GM18505 (cell line): Measurements from ENCODE around the gene AMY1B.
"Not testable (repeated sequence)": the region's sequence is repeated elsewhere in the genome, so short reads cannot be mapped to it uniquely, and the experiment has no call there.

Experiments
- ATAC-seq: cut with Tn5 transposase; IDR thresholded peaks from one replicate; pipeline ENCODE4 v1.9.1; 2021; ENCODE audit not compliant: unreplicated experiment

Gene AMY1B

DNA sequence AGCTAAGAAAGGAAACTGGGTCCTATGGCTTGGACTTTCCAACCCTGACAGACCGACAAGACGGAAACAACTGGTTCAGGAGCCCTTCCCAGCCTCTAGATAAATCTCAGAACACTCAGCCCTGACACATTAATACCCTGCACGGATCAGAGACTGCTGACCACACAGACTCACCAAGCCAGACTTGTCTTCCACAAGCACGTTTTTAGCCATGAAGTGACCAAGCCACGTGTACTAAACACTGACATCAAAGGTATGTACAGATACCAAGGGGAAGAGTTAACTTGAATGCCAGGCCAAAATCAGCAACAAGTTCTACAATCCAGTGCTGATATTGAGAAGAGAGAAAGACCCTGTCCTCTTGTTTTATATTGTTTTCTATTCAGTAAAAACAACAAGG lies at the start of gene AMY1B:
TSS of gene AMY1B (minus strand) at position 101 of the 400 bp plus-strand sequence. CDS start 571 bp downstream, outside the sequence.
- ATAC-seq, result not testable (repeated sequence)

DNA sequence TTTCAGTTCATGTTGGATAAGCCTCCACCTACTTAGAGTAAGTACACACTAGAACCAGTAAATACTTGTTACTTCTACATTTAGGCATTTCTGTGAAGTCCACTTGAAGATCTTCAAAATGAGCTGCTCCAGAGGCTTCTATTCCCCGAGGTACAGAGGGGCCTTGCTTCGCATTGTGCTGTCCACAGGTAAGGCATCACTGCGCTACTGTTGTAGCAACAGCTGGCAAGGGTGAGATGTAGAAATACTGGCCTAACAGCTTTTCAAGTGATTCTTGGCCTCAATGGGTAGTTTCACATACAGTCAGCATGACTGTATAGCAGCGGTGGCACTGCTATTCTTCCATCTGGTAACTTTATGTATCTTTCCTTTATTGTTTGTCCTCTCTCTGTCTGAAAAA lies 49.0 kb upstream of the AMY1B start:
- not testable (repeated sequence) for ATAC-seq

DNA sequence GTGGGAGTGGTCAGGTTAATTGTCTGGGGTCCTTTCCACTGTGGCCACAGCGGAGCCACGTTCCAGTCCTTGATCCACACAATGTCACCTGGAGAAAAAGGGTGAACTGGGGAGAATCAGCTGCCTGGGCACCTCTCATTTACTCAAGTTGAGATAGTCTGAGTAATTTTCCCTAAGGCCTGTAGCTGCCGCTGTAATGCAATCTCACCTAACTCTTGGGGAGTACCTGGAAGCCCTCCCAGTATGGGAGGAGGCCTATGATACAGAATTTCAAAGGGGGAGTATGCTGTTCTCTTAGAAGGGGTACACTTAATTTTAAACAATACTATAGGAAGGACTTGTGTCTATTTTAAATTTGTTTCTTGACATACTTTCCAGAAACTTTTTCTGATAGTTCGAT lies 48.4 kb upstream of the AMY1B start:
- ATAC-seq, result not testable (repeated sequence)

DNA sequence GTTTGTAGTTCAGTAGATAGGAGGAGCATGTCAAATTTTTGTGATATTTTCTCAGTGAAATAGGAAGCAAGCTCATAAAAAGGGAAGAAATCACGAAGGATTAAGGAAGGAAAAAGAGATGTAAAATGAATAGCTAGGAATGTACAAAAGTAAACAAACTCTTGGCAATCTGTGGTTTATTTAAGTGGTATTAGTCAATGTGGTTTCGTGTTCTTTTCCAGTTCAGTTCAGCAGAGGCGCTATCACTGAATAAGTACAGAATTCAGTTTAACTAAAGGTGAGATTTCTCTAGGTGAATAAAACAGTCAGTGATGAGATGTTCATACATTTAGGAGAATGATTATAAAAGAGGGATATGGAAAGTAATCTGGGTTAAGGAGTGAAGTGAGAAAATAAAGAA lies 42.0 kb upstream of the AMY1B start:
- not testable (repeated sequence) for ATAC-seq

DNA sequence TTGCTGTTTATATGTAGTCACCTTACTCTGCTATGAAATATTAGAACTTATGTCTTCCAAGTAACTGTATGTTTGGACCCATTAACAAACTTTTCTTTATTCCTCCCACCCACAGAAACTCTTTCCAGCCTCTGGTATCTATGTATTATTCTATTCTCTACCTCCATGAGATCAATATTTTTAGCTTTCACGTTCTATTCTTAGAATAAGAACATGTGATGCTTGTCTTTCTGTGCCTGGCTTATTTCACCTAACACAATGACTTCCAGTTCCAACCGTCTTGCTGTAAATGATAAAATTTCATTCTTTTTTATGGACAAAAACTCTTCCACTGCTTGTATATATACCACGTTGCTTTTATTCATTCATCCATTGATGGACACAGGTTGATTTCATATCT lies 39.3 kb upstream of the AMY1B start:
- not testable (repeated sequence) for ATAC-seq

DNA sequence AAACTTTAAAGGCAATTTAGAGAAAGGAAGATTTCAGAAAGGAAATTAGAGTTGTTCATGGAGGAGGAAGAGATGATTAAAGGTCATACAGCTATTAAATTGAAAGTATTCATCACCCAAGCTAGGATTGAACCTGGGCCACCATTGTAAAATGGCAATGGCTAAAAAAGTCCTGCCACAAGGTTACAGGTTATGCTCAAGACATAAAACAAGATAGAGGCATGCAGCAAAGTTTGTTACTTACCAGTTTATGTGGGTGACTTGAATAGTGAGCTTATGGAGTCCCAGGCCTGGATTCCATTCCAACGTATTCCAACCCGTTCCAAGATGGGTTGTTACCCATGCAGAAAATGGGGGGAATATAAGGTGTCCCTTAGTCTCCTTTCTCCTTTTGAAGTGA lies 25.5 kb upstream of the AMY1B start:
- ATAC-seq, result not testable (repeated sequence)

DNA sequence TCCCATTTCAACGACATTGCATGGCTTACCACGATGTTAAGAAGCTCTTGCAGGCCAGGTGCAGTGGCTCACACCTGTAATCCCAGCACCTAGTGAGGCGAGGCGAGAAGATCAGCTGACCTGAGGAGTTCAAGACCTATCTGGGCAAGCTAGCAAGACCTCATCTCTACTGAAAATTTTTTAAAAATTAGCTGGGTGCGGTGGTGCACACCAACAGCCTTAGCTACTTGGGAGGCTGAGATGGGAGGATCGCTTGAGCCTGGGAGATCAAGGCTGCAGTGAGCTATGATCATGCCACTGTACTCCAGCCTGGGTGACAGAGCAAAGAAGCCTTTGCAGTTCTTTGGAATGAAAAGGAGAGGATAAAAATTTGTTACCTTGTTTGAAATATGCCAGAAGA lies 21.4 kb upstream of the AMY1B start:
- not testable (repeated sequence) for ATAC-seq

DNA sequence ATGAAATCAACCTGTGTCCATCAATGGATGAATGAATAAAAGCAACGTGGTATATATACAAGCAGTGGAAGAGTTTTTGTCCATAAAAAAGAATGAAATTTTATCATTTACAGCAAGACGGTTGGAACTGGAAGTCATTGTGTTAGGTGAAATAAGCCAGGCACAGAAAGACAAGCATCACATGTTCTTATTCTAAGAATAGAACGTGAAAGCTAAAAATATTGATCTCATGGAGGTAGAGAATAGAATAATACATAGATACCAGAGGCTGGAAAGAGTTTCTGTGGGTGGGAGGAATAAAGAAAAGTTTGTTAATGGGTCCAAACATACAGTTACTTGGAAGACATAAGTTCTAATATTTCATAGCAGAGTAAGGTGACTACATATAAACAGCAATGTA lies 14.4 kb upstream of the AMY1B start:
- not testable (repeated sequence) for ATAC-seq

DNA sequence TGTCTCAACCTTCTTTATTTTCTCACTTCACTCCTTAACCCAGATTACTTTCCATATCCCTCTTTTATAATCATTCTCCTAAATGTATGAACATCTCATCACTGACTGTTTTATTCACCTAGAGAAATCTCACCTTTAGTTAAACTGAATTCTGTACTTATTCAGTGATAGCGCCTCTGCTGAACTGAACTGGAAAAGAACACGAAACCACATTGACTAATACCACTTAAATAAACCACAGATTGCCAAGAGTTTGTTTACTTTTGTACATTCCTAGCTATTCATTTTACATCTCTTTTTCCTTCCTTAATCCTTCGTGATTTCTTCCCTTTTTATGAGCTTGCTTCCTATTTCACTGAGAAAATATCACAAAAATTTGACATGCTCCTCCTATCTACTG lies 11.7 kb upstream of the AMY1B start:
- not testable (repeated sequence) for ATAC-seq

DNA sequence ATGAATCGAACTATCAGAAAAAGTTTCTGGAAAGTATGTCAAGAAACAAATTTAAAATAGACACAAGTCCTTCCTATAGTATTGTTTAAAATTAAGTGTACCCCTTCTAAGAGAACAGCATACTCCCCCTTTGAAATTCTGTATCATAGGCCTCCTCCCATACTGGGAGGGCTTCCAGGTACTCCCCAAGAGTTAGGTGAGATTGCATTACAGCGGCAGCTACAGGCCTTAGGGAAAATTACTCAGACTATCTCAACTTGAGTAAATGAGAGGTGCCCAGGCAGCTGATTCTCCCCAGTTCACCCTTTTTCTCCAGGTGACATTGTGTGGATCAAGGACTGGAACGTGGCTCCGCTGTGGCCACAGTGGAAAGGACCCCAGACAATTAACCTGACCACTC lies 5.2 kb upstream of the AMY1B start:
- ATAC-seq, result not testable (repeated sequence)

DNA sequence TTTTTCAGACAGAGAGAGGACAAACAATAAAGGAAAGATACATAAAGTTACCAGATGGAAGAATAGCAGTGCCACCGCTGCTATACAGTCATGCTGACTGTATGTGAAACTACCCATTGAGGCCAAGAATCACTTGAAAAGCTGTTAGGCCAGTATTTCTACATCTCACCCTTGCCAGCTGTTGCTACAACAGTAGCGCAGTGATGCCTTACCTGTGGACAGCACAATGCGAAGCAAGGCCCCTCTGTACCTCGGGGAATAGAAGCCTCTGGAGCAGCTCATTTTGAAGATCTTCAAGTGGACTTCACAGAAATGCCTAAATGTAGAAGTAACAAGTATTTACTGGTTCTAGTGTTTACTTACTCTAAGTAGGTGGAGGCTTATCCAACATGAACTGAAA lies 4.7 kb upstream of the AMY1B start:
- not testable (repeated sequence) for ATAC-seq

DNA sequence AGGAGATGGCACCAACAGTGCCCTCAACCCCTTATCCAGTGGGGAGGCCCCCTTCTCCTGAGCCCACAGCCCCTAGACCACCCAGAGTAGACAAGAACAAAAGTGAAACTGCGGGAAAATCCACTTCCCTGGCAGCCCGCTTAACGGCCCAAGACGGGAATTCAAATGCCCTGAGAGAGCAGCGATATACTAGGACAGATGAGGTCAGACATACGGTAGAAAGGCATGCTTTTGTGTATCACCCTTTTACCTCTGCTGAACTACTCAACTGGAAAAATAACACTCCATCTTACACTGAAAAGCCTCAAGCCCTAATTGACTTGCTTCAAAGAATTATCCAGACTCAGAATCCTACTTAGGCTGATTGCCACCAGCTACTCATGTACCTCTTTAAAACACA lies 1.4 kb upstream of the AMY1B start:
- not testable (repeated sequence) for ATAC-seq

DNA sequence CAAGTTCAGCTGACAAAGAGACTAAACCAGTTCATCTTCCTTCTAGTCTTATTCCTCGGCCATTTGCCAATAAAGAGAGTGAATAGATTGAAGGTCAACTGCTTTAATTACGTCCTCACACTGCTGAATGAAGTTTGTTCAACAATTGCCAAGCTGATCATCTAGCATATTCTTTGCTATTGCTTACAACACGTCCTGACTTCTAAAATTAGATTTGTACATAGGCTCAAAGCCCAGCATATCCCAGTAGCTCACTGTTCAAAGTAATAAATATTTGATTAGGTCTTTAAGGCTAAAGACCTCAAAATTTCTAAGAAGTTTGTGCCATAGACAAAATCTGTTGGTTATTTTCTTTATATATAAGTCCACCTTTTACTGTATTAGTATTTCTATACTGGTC lies 19.7 kb downstream of the AMY1B start:
- ATAC-seq, result not testable (repeated sequence)

DNA sequence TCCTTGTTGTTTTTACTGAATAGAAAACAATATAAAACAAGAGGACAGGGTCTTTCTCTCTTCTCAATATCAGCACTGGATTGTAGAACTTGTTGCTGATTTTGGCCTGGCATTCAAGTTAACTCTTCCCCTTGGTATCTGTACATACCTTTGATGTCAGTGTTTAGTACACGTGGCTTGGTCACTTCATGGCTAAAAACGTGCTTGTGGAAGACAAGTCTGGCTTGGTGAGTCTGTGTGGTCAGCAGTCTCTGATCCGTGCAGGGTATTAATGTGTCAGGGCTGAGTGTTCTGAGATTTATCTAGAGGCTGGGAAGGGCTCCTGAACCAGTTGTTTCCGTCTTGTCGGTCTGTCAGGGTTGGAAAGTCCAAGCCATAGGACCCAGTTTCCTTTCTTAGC lies 40.5 kb downstream of the AMY1B start, which contains the start of gene AMY1A:
TSS of gene AMY1A (plus strand) at position 301 of the 400 bp plus-strand sequence. CDS start 571 bp downstream, outside the sequence.
- not testable (repeated sequence) for ATAC-seq

DNA sequence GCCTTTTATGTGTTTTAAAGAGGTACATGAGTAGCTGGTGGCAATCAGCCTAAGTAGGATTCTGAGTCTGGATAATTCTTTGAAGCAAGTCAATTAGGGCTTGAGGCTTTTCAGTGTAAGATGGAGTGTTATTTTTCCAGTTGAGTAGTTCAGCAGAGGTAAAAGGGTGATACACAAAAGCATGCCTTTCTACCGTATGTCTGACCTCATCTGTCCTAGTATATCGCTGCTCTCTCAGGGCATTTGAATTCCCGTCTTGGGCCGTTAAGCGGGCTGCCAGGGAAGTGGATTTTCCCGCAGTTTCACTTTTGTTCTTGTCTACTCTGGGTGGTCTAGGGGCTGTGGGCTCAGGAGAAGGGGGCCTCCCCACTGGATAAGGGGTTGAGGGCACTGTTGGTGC lies 41.9 kb downstream of the AMY1B start:
- not testable (repeated sequence) for ATAC-seq

DNA sequence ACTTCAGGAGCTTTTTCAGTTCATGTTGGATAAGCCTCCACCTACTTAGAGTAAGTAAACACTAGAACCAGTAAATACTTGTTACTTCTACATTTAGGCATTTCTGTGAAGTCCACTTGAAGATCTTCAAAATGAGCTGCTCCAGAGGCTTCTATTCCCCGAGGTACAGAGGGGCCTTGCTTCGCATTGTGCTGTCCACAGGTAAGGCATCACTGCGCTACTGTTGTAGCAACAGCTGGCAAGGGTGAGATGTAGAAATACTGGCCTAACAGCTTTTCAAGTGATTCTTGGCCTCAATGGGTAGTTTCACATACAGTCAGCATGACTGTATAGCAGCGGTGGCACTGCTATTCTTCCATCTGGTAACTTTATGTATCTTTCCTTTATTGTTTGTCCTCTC lies 45.1 kb downstream of the AMY1B start:
- ATAC-seq, result not testable (repeated sequence)

DNA sequence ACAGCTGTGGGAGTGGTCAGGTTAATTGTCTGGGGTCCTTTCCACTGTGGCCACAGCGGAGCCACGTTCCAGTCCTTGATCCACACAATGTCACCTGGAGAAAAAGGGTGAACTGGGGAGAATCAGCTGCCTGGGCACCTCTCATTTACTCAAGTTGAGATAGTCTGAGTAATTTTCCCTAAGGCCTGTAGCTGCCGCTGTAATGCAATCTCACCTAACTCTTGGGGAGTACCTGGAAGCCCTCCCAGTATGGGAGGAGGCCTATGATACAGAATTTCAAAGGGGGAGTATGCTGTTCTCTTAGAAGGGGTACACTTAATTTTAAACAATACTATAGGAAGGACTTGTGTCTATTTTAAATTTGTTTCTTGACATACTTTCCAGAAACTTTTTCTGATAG lies 45.7 kb downstream of the AMY1B start:
- ATAC-seq, result not testable (repeated sequence)

DNA sequence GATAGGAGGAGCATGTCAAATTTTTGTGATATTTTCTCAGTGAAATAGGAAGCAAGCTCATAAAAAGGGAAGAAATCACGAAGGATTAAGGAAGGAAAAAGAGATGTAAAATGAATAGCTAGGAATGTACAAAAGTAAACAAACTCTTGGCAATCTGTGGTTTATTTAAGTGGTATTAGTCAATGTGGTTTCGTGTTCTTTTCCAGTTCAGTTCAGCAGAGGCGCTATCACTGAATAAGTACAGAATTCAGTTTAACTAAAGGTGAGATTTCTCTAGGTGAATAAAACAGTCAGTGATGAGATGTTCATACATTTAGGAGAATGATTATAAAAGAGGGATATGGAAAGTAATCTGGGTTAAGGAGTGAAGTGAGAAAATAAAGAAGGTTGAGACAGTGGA lies 52.1 kb downstream of the AMY1B start:
- ATAC-seq, result not testable (repeated sequence)

DNA sequence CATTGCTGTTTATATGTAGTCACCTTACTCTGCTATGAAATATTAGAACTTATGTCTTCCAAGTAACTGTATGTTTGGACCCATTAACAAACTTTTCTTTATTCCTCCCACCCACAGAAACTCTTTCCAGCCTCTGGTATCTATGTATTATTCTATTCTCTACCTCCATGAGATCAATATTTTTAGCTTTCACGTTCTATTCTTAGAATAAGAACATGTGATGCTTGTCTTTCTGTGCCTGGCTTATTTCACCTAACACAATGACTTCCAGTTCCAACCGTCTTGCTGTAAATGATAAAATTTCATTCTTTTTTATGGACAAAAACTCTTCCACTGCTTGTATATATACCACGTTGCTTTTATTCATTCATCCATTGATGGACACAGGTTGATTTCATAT lies 54.8 kb downstream of the AMY1B start:
- ATAC-seq, result not testable (repeated sequence)
